Choroid plexus epithelial cell (primary cell): Measurements from ENCODE around the gene MED15.

ENCODE experiments used
- DNase-seq: peaks from one replicate; pipeline ENCODE4 v3.0.0-alpha.2; 2010; ENCODE audit warnings: low read depth
- H3K4me3 ChIP-seq: 2 replicates; pipeline ENCODE4 v1.5.1; 2011; ENCODE audit warnings: low read depth, mild to moderate bottlenecking, control low read depth, low read length, moderate library complexity
- TF ChIP-seq, protein P1 (sequence below): conservative IDR thresholded peaks from 2 replicates; pipeline ENCODE4 v1.5.1; 2011; ENCODE audit warnings: low read depth, mild to moderate bottlenecking, control low read depth, inconsistent platforms, low read length, moderate library complexity

MED15 gene

DNA sequence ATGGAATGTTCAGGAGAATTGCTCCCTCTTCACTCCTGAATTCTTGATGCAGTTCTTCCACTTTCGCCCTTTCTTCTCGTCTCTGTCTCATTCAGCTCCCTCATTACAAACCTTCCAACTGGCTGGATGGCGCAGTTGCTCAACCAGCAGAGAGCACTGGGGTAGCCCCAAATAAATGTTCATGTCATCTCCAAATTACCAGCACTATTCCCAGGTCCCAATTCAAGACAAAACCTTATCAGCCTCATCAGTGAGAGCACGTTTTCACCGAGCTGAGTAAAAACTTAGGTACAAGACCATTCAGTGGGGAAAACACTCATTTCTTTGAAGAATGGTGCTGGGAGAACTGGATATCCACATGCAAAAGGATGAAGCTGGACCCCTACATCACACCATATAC lies 120.0 kb downstream of the MED15 start:
- TF ChIP-seq, protein P1, sequence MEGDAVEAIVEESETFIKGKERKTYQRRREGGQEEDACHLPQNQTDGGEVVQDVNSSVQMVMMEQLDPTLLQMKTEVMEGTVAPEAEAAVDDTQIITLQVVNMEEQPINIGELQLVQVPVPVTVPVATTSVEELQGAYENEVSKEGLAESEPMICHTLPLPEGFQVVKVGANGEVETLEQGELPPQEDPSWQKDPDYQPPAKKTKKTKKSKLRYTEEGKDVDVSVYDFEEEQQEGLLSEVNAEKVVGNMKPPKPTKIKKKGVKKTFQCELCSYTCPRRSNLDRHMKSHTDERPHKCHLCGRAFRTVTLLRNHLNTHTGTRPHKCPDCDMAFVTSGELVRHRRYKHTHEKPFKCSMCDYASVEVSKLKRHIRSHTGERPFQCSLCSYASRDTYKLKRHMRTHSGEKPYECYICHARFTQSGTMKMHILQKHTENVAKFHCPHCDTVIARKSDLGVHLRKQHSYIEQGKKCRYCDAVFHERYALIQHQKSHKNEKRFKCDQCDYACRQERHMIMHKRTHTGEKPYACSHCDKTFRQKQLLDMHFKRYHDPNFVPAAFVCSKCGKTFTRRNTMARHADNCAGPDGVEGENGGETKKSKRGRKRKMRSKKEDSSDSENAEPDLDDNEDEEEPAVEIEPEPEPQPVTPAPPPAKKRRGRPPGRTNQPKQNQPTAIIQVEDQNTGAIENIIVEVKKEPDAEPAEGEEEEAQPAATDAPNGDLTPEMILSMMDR, result no peak

DNA sequence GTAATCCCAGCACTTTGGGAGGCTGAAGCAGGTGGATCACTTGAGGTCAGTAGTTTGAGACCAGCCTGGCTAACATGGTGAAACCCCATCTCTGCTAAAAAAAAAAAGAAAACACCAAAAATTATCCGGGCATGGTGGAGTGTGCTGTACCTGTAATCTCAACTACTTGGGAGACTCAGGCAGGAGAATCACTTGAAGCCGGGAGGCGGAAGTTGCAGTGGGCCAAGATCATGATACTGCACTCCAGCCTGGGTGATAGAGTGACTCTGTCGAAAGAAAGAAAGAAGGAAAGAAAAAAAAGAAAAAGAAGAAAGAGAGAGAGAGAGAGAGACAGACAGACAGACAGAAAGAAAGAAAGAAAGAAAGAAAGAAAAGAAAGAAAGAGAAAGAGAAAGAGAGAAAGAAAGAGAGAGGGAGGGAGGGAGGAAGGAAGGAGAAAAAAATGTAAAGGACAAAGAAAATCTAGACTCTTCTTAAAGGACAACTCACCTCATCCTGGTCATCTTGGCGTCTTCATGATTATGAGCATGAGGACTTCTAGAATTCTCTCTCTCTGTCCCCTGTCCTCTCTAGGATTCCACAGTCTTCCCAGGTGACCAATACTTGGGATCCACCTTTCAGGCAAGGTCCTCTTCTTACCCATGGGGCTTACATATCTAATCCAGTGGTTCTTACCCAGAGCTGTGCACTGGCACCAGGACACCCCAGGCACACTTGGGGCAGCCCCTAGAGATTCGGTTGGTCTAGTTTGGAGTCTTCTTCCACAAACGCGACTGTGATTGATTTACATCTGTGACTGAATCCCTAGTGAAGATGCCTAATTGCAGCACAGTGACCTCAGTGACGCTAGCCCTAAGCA lies 120.9 kb downstream of the MED15 start:
- no peak for DNase-seq
- no peak overlapping the region for H3K4me3 ChIP-seq
- TF ChIP-seq, protein P1, result no peak

More for the DNA sequence above, 120.0 kb downstream of the MED15 start:
- no peak for DNase-seq
- H3K4me3 ChIP-seq, result no peak overlapping the region

DNA sequence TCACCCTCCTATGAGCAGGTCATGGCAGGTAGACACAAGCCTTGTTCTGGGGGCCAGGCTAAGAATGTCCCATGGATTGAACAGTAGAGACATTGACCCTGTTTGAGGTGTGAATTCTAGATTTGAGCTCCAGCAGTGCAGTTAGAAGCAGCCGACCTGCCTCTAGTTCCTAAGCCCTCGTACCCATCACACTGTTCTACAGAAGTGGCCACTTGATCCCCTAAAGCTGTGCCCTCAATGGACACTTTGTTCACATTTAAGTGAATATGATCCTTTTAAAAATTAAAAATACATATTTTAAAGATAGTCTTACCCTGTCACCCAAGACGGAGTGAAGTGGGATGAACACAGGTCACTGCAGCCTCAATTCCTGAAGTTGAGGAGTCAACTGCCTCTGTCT lies 122.0 kb downstream of the MED15 start:
- TF ChIP-seq, protein P1, result no peak
- DNase-seq, result no peak
- no peak overlapping the region for H3K4me3 ChIP-seq

DNA sequence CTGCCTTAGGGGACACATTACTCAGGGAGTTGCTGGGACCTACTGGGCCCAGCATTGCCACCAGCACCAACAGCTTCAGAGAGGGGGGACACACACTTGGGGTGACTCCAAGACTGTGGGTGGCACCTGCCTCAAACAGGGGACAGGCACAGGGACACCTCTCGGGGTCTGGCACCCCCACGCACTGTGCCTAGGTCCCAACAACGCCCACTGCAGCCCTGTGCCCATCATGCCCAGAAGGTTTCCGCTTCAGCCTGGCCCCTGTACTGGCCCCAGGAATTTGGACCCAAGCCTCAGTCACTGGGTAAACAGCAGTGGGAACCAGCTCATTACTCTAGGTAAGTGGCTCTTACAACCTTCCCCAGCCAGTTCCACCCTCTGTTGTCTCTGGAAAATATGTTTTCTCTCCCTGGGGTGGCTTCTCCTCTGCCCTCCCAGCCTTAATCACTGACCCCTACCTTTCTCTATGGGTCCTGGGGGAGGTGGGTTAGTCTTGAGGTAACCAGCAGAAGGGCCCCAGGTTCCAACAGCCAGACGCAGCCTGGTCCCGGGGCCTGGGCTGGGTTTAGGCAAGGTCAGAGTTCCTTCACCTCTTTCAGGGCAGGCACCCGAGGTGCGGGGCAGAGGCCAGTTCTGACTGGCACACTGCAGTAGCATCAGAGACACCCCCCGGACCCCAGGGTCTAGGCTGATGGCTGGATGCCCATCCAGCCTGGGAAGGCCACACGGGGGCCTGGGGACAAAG lies 123.6 kb downstream of the MED15 start:
- TF ChIP-seq, protein P1, result no peak

DNA sequence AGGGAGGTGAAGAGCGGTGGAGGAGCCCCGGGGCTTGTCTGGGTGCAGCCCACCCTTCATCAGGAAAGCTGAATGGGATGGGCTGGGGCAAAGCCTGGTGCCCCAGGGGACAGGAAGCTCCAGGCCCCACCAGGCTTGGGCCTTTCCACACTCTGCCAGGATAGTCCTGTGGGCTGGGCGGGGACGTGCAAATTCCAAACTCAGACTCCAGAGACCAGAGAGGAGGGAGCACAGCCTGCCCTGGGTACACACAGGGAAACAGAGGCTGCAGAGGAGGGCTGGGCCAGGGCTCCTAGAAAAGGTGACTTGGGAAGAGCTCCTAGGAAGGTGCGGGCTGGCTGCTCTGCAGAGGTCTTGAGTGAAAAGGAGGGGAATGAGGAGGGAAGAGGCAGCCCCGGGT lies 124.7 kb downstream of the MED15 start:
- no peak for DNase-seq
- TF ChIP-seq, protein P1, result no peak
- H3K4me3 ChIP-seq, result no peak overlapping the region

More for the DNA sequence above, 123.6 kb downstream of the MED15 start:
- DNase-seq, result no peak
- no peak overlapping the region for H3K4me3 ChIP-seq

DNA sequence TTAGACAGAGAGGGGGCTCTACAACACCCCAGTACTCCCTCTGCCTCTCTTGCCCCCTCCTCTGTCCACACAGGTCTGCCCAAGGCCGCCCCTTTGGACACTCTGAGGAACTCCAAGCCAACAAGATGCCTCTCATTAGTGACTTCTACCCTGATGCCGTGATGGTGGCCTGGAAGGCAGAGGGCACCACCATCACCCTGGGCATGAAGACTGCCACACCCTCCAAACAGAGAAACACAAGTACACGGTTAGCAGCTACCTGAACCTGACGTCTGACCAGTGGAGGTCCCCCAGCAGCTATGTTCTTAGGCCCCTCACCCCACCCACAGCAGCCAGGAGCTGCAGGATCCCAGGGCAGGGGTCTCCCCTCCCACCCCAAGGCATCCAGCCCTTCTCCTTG lies 125.1 kb downstream of the MED15 start:
- DNase-seq, result no peak
- TF ChIP-seq, protein P1, result no peak
- no peak overlapping the region for H3K4me3 ChIP-seq
